Colonic mucosa (tissue), 4 donors: ENCODE measurements around the gene ATOSB. TPM values are rescaled to one million over a fixed set of nuclear protein-coding genes. Genes with fewer than 3 reads are reported as not detected.

ENCODE experiments used
- DNase-seq: peaks from one replicate; pipeline ENCODE4 v3.0.0-alpha.2; 2020
- H3K27ac ChIP-seq: fragments of 200-600 bp; one replicate; pipeline ENCODE4 v1.8.0; 2021
- H3K27me3 ChIP-seq: fragments of 200-600 bp; one replicate; pipeline ENCODE4 v1.8.0; 2021
- H3K36me3 ChIP-seq: fragments of 200-600 bp; one replicate; pipeline ENCODE4 v1.8.0; 2021
- H3K4me1 ChIP-seq: fragments of 200-600 bp; one replicate; pipeline ENCODE4 v1.8.0; 2021; ENCODE audit warnings: mild to moderate bottlenecking
- H3K4me3 ChIP-seq: fragments of 200-600 bp; one replicate; pipeline ENCODE4 v1.8.0; 2021
- H3K9ac ChIP-seq, 2 donors: one replicate each; pipeline ENCODE4 v1.7.0; 2013; ENCODE audit warnings: control low read depth in 2 of 2, low read depth in 2 of 2, low read length in 2 of 2
- H3K9me3 ChIP-seq: fragments of 200-600 bp; one replicate; pipeline ENCODE4 v1.8.0; 2021
- intact Hi-C: fragments of 100-400 bp; cut with DNase I; formaldehyde crosslinking; loops from one replicate; pipeline ENCODE4 v1.14.1; 2022
- total RNA-seq, 2 donors: library from RNA; stranded (reverse); fragmentation: NEBNext Ultra II Directional in 1 of 2; extraction: Animal tissue kit (Norgen Biotek cat#: 25700) in 1 of 2; gene quantifications; one replicate each; pipeline ENCODE4 v1.2.1, GENCODE V29; 2021
- TF ChIP-seq, protein P1 (sequence below): fragments of 200-600 bp; IDR thresholded peaks from one replicate; pipeline ENCODE4 v1.8.0; 2022; ENCODE audit warnings: antibody characterized with exemption, mild to moderate bottlenecking
- donor health status: healthy.
- donor health status: DM: no; HTN: no; CAD: no.
- donor health status: DM: no; HTN: no; CAD: no.

ATOSB gene
- total RNA-seq, 2 donors from 2014 or later: 16.8 to 44.6 TPM

DNA sequence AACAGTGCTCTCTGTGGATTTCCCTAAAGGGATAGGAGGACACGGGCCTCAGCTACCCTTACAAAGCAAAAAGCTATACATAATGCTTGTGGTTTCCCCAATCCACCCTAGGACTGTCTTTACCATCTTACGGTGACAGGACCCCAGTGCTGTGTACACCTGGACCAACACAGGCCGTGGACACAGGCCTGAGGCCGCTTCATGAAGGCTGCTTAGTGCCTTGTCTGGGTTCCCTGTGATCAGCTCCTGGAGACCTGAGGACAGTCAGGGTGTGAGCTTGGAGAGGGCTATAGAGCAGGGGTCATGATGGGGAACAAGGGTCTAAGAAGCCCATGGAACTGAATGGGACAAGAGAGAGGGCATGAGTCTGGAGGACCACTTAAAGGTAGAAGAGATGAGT lies 38.8 kb downstream of the ATOSB start:
- Histone ChIP-seq H3K9me3 (no peaks in the 10 kb centered on the region), H3K27ac (no peak overlapping the region), H3K4me3 (no peak overlapping the region), H3K27me3 (no peaks in the 10 kb centered on the region), H3K4me1 (peaks cover 6% of the 10 kb centered on the region), H3K36me3 (no peaks in the 10 kb centered on the region), H3K9ac (no peak overlapping the region)
- intact Hi-C loops: no loop called here
- no peak for DNase-seq
- TF ChIP-seq, protein P1, sequence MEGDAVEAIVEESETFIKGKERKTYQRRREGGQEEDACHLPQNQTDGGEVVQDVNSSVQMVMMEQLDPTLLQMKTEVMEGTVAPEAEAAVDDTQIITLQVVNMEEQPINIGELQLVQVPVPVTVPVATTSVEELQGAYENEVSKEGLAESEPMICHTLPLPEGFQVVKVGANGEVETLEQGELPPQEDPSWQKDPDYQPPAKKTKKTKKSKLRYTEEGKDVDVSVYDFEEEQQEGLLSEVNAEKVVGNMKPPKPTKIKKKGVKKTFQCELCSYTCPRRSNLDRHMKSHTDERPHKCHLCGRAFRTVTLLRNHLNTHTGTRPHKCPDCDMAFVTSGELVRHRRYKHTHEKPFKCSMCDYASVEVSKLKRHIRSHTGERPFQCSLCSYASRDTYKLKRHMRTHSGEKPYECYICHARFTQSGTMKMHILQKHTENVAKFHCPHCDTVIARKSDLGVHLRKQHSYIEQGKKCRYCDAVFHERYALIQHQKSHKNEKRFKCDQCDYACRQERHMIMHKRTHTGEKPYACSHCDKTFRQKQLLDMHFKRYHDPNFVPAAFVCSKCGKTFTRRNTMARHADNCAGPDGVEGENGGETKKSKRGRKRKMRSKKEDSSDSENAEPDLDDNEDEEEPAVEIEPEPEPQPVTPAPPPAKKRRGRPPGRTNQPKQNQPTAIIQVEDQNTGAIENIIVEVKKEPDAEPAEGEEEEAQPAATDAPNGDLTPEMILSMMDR: no peak

DNA sequence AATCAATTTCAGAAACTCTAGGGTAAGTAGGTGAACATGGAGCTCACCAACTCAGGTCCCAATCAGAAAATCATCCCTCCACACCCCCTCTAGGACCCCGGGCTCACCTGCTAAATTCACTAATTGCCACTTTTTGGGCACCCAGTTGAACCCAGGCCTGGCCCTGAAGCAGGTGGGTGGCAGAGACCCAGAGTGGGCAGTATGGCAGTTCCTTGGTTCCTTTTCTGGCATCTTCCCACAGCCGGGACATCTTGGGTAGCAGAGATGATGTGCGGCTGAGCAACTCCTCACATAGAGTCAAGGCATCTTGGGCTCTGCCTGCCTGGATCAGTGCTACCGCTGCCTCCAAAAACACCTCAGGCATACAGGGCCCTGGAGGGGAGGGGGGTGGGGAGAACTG lies 40.3 kb downstream of the ATOSB start:
- no peaks in the 10 kb centered on the region for H3K9me3 ChIP-seq
- no peak overlapping the region for H3K9ac ChIP-seq
- peaks cover 12% of the 10 kb centered on the region for H3K4me1 ChIP-seq
- H3K27ac ChIP-seq: no peak overlapping the region
- no peaks in the 10 kb centered on the region for H3K27me3 ChIP-seq
- no peak for DNase-seq
- TF ChIP-seq, protein P1: no peak
- no peaks in the 10 kb centered on the region for H3K36me3 ChIP-seq
- no peak overlapping the region for H3K4me3 ChIP-seq
- intact Hi-C loops: no loop called here

DNA sequence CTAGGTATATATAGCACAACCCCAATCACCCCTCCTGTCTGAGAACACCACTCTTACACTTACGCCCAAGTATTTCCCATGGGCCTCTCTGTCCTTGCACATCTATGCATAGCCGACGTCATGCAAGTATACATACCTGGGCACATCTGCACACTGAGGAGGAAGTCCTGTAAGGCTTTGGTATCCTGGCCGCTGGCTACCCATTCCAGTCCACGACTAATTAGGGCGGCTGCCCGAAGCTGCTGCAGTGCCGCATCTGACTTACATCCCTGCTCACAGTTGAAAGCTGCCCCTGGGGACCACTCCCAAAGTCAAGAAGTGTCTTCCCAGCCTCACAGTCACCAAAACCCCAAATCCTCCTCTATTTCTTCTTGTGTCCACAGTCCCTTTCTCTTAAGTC lies 40.9 kb downstream of the ATOSB start:
- intact Hi-C loops: no loop called here
- TF ChIP-seq, protein P1: no peak
- no peak overlapping the region for H3K27ac ChIP-seq
- no peak for DNase-seq
- no peaks in the 10 kb centered on the region for H3K36me3 ChIP-seq
- H3K27me3 ChIP-seq: no peaks in the 10 kb centered on the region
- no peaks in the 10 kb centered on the region for H3K9me3 ChIP-seq
- peaks cover 15% of the 10 kb centered on the region for H3K4me1 ChIP-seq
- no peak overlapping the region for H3K4me3 ChIP-seq
- H3K9ac ChIP-seq: no peak overlapping the region

DNA sequence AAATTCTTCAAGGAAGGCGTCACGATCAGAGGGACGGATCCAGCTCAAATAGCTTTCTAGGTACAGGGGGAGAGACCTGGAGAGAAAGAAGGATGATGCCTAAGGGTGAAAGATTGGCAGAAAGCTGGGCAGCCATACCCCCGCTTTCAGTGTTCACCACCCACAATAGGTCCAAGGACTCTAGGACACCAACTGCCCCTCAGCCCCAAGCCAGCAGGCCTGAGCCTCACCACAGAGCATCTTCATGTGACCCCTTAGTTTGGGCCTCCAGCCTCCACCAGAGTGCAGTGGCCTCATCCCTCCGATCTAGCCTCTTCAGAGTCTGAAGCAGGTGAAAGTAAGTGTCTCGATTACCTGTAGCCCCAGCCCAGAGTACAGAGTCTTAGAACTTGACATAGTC lies 41.5 kb downstream of the ATOSB start:
- TF ChIP-seq, protein P1: no peak
- H3K27ac ChIP-seq: no peak overlapping the region
- no peaks in the 10 kb centered on the region for H3K9me3 ChIP-seq
- no peak overlapping the region for H3K9ac ChIP-seq
- intact Hi-C loops: no loop called here
- H3K4me3 ChIP-seq: no peak overlapping the region
- no peaks in the 10 kb centered on the region for H3K27me3 ChIP-seq
- no peak for DNase-seq
- H3K4me1 ChIP-seq: peaks cover 14% of the 10 kb centered on the region
- no peaks in the 10 kb centered on the region for H3K36me3 ChIP-seq

DNA sequence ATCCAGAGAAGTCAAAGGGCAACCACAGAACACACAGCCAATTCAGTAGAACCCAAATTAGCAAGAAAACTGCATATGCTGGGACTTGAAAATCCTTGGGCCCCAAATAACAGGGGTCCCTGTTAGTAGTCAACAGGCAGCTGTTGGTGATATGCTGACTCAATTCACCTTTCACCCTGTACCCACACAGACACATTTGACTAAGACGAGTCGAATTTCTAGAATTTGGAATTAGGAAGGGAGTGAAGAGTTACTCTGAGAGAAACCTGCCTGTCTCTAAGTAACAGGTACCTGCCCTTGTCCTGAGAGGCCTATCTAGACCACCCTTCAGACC lies 42.4 kb downstream of the ATOSB start:
- no peaks in the 10 kb centered on the region for H3K27me3 ChIP-seq
- H3K36me3 ChIP-seq: no peaks in the 10 kb centered on the region
- H3K4me3 ChIP-seq: no peak overlapping the region
- peak overlapping the region; percentile 100 for H3K27ac ChIP-seq
- no peaks in the 10 kb centered on the region for H3K9me3 ChIP-seq
- TF ChIP-seq, protein P1: no peak
- DNase-seq: no peak
- peaks cover 15% of the 10 kb centered on the region for H3K4me1 ChIP-seq
- no peak overlapping the region for H3K9ac ChIP-seq
- intact Hi-C loops: no loop called here
